ENCODE measurements around the gene ADARB2.

ADARB2 gene

DNA sequence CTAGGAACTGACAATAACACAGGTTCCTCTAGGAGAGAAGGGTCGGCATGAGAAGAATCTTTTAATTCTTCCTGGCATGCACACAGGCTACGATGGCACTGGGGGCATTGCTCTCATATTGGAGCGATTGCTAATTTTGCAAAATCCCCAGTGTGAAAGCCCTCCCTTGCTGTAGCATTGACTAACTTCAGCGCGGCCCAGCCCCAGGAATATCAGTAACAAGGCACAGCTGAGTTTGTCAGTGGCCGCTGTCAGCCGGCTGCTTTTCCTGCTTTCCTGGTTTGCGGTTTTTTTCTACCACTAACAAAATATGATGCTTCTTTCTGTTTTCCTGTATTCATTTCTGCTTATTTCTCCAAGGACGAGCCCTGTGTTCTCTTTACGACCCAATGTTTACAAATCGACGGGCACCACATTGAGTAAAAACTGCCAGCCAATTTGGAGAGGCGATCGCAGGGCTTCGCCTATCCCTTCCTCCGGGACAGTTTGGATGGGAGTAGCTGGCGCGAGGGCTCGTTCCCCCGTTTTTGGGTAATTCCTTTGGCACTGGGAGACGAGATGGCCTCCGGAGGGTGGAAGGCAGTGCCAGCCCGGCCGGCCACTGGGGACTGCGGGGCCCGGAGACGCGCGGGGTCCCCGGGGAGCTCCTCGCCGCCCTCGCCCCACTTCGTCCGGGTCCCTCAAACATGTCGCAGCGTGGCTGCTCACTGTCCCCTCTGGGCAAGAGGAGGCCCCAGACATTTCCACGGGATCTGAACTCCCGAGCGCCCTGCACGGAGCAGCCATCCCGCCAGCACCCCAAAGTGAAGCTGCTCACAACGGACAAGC lies 967 bp downstream of the ADARB2 start:
- no peak overlapping the region for H3K27ac ChIP-seq
- no peak overlapping the region for H3K4me3 ChIP-seq (ENCODE audit: low read depth in 1 of 2, low read length in 1 of 2)
- no peaks in the 10 kb centered on the region for H3K4me1 ChIP-seq (ENCODE audit: control insufficient read depth in 1 of 2, insufficient read depth in 1 of 2, low read depth in 1 of 2, low read length in 1 of 2)
- H3K27me3 ChIP-seq = peaks cover 100% of the 10 kb centered on the region
- TF ChIP-seq, protein P1, sequence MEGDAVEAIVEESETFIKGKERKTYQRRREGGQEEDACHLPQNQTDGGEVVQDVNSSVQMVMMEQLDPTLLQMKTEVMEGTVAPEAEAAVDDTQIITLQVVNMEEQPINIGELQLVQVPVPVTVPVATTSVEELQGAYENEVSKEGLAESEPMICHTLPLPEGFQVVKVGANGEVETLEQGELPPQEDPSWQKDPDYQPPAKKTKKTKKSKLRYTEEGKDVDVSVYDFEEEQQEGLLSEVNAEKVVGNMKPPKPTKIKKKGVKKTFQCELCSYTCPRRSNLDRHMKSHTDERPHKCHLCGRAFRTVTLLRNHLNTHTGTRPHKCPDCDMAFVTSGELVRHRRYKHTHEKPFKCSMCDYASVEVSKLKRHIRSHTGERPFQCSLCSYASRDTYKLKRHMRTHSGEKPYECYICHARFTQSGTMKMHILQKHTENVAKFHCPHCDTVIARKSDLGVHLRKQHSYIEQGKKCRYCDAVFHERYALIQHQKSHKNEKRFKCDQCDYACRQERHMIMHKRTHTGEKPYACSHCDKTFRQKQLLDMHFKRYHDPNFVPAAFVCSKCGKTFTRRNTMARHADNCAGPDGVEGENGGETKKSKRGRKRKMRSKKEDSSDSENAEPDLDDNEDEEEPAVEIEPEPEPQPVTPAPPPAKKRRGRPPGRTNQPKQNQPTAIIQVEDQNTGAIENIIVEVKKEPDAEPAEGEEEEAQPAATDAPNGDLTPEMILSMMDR (IDR thresholded peaks at IDR 0.05) = no peak
- H3K36me3 ChIP-seq = no peaks in the 10 kb centered on the region
- H3K9me3 ChIP-seq = no peaks in the 10 kb centered on the region

DNA sequence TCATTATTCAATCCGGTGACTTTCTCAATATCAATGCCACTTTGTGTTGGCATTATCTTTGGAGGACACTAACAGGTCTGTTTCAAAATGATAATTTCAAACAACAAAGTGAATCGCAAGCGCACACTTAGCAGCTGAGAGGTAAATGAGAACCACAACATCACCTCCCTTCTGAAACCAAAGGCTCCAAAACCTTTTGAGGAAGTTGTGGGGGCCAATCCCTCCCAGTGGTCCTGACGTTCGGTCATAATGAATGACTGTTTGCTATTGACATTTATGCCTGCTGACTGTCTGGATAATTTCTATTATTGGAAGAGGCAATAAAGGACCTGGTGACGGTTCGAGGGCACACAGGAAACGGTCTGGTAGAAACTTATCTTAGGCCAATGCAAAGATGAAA lies 1.8 kb downstream of the ADARB2 start:
- Histone ChIP-seq H3K27me3 (peaks cover 100% of the 10 kb centered on the region), H3K36me3 (no peaks in the 10 kb centered on the region), H3K9me3 (no peaks in the 10 kb centered on the region), H3K4me1 (ENCODE audit: control insufficient read depth in 1 of 2, insufficient read depth in 1 of 2, low read depth in 1 of 2, low read length in 1 of 2) (no peaks in the 10 kb centered on the region), H3K4me3 (ENCODE audit: low read depth in 1 of 2, low read length in 1 of 2) (no peak overlapping the region), H3K27ac (no peak overlapping the region)
- TF ChIP-seq, protein P1 (IDR thresholded peaks at IDR 0.05) = no peak

DNA sequence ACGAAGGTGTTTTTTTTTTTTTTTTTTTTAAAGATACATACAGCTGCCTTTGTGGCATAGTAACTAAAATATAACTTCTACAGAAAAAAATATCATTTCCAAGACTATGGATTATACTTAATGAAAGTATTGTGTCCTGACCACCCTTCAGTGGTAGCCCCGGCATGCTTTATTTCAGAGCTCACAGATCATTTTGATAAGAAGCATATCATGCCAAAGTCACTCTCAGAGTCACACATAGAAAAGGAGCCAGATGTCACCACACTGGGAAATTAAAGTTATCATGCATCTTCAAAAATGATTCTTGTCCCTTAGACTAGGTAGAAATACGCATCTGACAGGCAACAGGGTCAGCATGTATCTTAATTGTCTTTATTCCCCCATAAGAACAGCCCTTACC lies 3.0 kb downstream of the ADARB2 start:
- Histone ChIP-seq H3K4me3 (ENCODE audit: low read depth in 1 of 2, low read length in 1 of 2) (no peak overlapping the region), H3K27me3 (peaks cover 100% of the 10 kb centered on the region), H3K4me1 (ENCODE audit: control insufficient read depth in 1 of 2, insufficient read depth in 1 of 2, low read depth in 1 of 2, low read length in 1 of 2) (no peaks in the 10 kb centered on the region), H3K36me3 (no peaks in the 10 kb centered on the region), H3K9me3 (no peaks in the 10 kb centered on the region), H3K27ac (no peak overlapping the region)
- TF ChIP-seq, protein P1 (IDR thresholded peaks at IDR 0.05) = no peak

DNA sequence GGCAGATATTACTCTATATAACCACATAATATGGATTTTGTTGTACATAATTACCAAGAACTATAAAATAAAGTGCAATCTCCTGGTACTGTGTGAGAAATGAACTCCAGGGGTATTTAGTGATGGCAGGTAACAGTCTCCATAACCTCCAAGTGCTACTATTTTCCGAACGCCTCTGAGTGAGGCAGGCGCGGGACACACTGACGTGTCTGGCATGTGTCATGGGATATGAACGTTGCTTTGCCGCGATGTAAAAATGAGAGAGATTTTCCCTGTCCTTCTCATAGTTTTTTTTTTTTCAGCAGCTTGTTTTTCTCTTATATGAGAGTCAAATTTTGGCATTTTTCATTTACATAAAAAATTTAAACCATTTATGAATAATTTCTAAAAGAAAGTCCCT lies 3.6 kb downstream of the ADARB2 start:
- Histone ChIP-seq H3K4me3 (ENCODE audit: low read depth in 1 of 2, low read length in 1 of 2) (no peak overlapping the region), H3K9me3 (no peaks in the 10 kb centered on the region), H3K36me3 (no peaks in the 10 kb centered on the region), H3K27ac (no peak overlapping the region), H3K27me3 (peaks cover 100% of the 10 kb centered on the region), H3K4me1 (ENCODE audit: control insufficient read depth in 1 of 2, insufficient read depth in 1 of 2, low read depth in 1 of 2, low read length in 1 of 2) (no peaks in the 10 kb centered on the region)
- TF ChIP-seq, protein P1 (IDR thresholded peaks at IDR 0.05) = no peak

DNA sequence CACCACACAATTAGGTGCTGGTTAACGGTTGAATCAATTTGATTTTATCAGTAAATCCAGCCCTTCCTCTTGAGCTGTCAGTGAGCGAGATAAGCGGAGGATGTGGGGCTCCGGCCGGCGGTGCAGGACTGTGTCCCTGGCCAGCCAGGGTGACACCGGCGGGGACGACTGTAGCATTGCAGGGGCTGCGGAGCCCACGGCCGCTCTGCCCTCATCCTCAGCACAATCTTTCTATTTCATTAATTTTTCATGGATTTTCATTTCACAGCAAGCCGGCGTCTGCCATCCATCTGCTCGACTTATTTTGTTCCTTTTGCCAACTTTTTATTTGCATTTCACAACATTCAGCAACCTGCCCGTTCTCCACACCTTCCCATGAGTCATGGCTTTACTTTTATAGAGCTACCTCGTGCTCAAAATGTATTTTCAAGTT lies 4.7 kb downstream of the ADARB2 start:
- no peak overlapping the region for H3K4me3 ChIP-seq (ENCODE audit: low read depth in 1 of 2, low read length in 1 of 2)
- TF ChIP-seq, protein P1 (IDR thresholded peaks at IDR 0.05) = no peak
- H3K27ac ChIP-seq = no peak overlapping the region
- H3K27me3 ChIP-seq = peaks cover 92% of the 10 kb centered on the region
- no peaks in the 10 kb centered on the region for H3K36me3 ChIP-seq
- H3K9me3 ChIP-seq = no peaks in the 10 kb centered on the region
- no peaks in the 10 kb centered on the region for H3K4me1 ChIP-seq (ENCODE audit: control insufficient read depth in 1 of 2, insufficient read depth in 1 of 2, low read depth in 1 of 2, low read length in 1 of 2)
